DOHH2 (cell line): ENCODE measurements around the gene CEMIP2.

ENCODE experiments used
- H3F3A ChIP-seq: fragments of 200-600 bp; sonication (generic), shearing (Covaris generic); 2 replicates; pipeline ENCODE4 v1.6.0; 2016; ENCODE audit warnings: antibody characterized with exemption, mild to moderate bottlenecking; ENCODE audit not compliant: control insufficient read depth, insufficient read depth
- H3K27ac ChIP-seq: fragments of 200-600 bp; sonication (generic); 2 replicates; pipeline ENCODE4 v1.5.1; 2014; ENCODE audit warnings: low read depth, mild to moderate bottlenecking, low read length, moderate library complexity
- H3K27me3 ChIP-seq: fragments of 200-600 bp; sonication (generic); 2 replicates; pipeline ENCODE4 v1.6.1; 2014; ENCODE audit warnings: mild to moderate bottlenecking, low read length, mixed read lengths; ENCODE audit not compliant: control insufficient read depth
- H3K36me3 ChIP-seq: fragments of 200-600 bp; sonication (generic); 2 replicates; pipeline ENCODE4 v1.6.1; 2014; ENCODE audit warnings: mild to moderate bottlenecking, low read length, moderate library complexity, mixed read lengths; ENCODE audit not compliant: control insufficient read depth
- H3K4me1 ChIP-seq: fragments of 200-600 bp; sonication (generic); 2 replicates; pipeline ENCODE4 v1.6.1; 2014; ENCODE audit warnings: mild to moderate bottlenecking, low read length, mixed read lengths; ENCODE audit not compliant: control insufficient read depth
- H3K4me2 ChIP-seq: fragments of 200-600 bp; sonication (generic); 2 replicates; pipeline ENCODE4 v1.6.0; 2014; ENCODE audit warnings: mild to moderate bottlenecking, low read length, moderate library complexity
- H3K4me3 ChIP-seq: fragments of 200-600 bp; sonication (generic); 2 replicates; pipeline ENCODE4 v1.5.1; 2014; ENCODE audit warnings: mild to moderate bottlenecking, low read length, mixed read lengths
- H3K79me2 ChIP-seq: fragments of 200-600 bp; sonication (generic); 2 replicates; pipeline ENCODE4 v1.6.1; 2014; ENCODE audit warnings: mild to moderate bottlenecking, low read length, mixed read lengths; ENCODE audit not compliant: control insufficient read depth
- H3K9me2 ChIP-seq: fragments of 200-600 bp; sonication (generic); replicated peaks from 2 replicates; pipeline ENCODE4 v1.6.1; 2014; ENCODE audit warnings: mild to moderate bottlenecking, low read length, mixed read lengths; ENCODE audit not compliant: control insufficient read depth
- H3K9me3 ChIP-seq: fragments of 200-600 bp; sonication (generic); 2 replicates; pipeline ENCODE4 v1.6.1; 2014; ENCODE audit warnings: antibody characterized with exemption, low read length, mixed read lengths; ENCODE audit not compliant: control insufficient read depth, insufficient read depth
- H4K20me1 ChIP-seq: fragments of 200-600 bp; sonication (generic); 2 replicates; pipeline ENCODE4 v1.6.0; 2014; ENCODE audit warnings: low read depth, mild to moderate bottlenecking, antibody characterized with exemption, low read length, moderate library complexity; ENCODE audit not compliant: control insufficient read depth, insufficient read depth
- CTCF ChIP-seq: fragments of 200-600 bp; sonication (generic); IDR thresholded peaks from one replicate; pipeline ENCODE4 v1.5.1; 2014; ENCODE audit warnings: antibody characterized with exemption, mild to moderate bottlenecking, low read depth, low read length; ENCODE audit not compliant: poor library complexity, severe bottlenecking
- EZH2phosphoT487 ChIP-seq: fragments of 200-600 bp; sonication (generic); IDR thresholded peaks from 2 replicates; pipeline ENCODE4 v1.6.1; 2017; ENCODE audit warnings: borderline replicate concordance, mild to moderate bottlenecking, antibody characterized with exemption, low read length, moderate library complexity, mixed read lengths

CEMIP2 gene

GRCh38 chr9:71684566-71684965 lies 83.7 kb downstream of the CEMIP2 start:
- H3K79me2 ChIP-seq = no peaks in the 10 kb centered on the region
- TF ChIP-seq CTCF (no peak), EZH2phosphoT487 (no peak)
- H4K20me1 ChIP-seq = no peaks in the 10 kb centered on the region
- no peaks in the 10 kb centered on the region for H3K9me2 ChIP-seq
- H3K27ac ChIP-seq = no peak overlapping the region
- H3K27me3 ChIP-seq = no peaks in the 10 kb centered on the region
- peak overlapping the region; percentile 26; the same call in 1 of the 2 replicates for H3K4me2 ChIP-seq
- no peaks in the 10 kb centered on the region for H3F3A ChIP-seq
- H3K9me3 ChIP-seq = no peaks in the 10 kb centered on the region
- H3K4me1 ChIP-seq = peaks cover 36% of the 10 kb centered on the region
- H3K36me3 ChIP-seq = no peaks in the 10 kb centered on the region
- H3K4me3 ChIP-seq = no peak overlapping the region

DNA sequence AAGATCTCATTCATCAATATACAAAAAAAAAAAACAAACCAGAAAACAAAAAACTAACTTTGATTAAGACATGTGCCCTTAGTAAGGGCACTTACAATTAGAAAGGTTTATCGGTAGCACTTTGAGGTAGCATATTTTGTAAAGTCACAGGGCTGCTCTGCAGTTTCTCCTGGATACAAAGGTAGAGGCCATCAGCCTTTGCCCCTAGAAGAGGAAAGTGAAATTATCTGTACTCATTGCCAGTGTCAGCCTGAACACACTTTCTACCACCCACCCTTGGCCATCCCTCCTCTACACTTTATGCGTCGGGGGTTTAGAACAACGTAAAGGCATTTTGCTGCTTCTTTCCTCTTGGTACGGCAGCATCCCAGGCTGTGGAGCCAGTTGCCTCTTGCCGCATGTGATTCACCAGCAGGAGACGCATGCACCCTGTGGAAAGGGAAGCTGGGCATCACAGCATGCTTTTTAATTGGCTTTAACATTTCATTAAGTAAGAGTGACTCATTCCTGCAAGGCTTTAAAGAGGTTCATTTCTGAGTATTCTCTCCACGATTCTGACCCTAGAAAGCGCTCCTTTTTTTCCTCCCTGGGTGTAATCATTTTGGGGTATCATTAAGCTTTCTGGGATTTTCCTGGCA lies 84.6 kb downstream of the CEMIP2 start:
- no peaks in the 10 kb centered on the region for H3K36me3 ChIP-seq
- H4K20me1 ChIP-seq = no peaks in the 10 kb centered on the region
- no peaks in the 10 kb centered on the region for H3K9me2 ChIP-seq
- no peak for TF ChIP-seq EZH2phosphoT487
- TF ChIP-seq CTCF = no peak
- H3K4me3 ChIP-seq = no peak overlapping the region
- H3K79me2 ChIP-seq = no peaks in the 10 kb centered on the region
- no peaks in the 10 kb centered on the region for H3F3A ChIP-seq
- H3K9me3 ChIP-seq = no peaks in the 10 kb centered on the region
- no peak overlapping the region for H3K4me2 ChIP-seq
- H3K27ac ChIP-seq = no peak overlapping the region
- H3K27me3 ChIP-seq = no peaks in the 10 kb centered on the region
- peaks cover 36% of the 10 kb centered on the region for H3K4me1 ChIP-seq

- TF ChIP-seq CTCF (no peak), EZH2phosphoT487 (no peak)
- Histone ChIP-seq H3K4me1 (peaks cover 40% of the 10 kb centered on the region), H3K9me3 (no peaks in the 10 kb centered on the region), H4K20me1 (no peaks in the 10 kb centered on the region), H3K4me2 (peak overlapping the region; percentile 55), H3K79me2 (no peaks in the 10 kb centered on the region), H3K36me3 (no peaks in the 10 kb centered on the region), H3F3A (no peaks in the 10 kb centered on the region), H3K27me3 (no peaks in the 10 kb centered on the region), H3K27ac (peak overlapping the region; percentile 30), H3K4me3 (peak overlapping the region; percentile 9; the same call in 1 of the 2 replicates), H3K9me2 (no peaks in the 10 kb centered on the region)
Observed at GRCh38 chr9:71681708-71682272, 86.5 kb downstream of the CEMIP2 start.
